Activated CD4-positive, alpha-beta T cell treated with anti-CD3 and anti-CD28 coated beads for 24 hours (primary cell): Measurements from ENCODE around the gene DNM2.
A peak's percentile ranks its signal among the peaks of the same experiment; 100 is the strongest.
"Not testable (repeated sequence)": the region's sequence is repeated elsewhere in the genome, so short reads cannot be mapped to it uniquely, and the experiment has no call there.

ENCODE experiments used
- DNase-seq, 2 donors: peaks; one replicate each; pipeline ENCODE4 v3.0.0-alpha.2; 2020; ENCODE audit warnings: low read depth in 2 of 2

DNM2 gene

GRCh38 chr19:10863107-10863717 is 145.3 kb downstream of the DNM2 start:
- DNase-seq, result no peak

DNA sequence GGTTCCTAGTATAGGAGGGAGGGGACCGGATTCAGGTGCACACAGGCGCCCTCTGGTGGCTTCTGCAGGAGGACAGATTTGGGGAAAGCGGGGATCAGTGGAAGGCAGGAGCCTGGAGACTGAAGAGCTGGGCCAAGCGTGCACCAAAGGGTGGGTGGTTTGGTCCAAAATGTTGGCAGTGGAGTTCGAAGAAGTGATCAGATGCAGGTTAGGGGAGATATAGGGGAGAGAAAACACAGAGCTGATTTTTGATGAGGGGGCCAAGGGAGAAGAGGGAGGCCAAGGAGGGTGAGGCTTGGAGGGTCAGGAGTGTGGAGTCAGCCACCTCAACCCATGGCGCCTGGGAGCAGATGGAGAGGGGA is 146.6 kb downstream of the DNM2 start:
- DNase-seq, result peak; percentile 73 to 84

DNA sequence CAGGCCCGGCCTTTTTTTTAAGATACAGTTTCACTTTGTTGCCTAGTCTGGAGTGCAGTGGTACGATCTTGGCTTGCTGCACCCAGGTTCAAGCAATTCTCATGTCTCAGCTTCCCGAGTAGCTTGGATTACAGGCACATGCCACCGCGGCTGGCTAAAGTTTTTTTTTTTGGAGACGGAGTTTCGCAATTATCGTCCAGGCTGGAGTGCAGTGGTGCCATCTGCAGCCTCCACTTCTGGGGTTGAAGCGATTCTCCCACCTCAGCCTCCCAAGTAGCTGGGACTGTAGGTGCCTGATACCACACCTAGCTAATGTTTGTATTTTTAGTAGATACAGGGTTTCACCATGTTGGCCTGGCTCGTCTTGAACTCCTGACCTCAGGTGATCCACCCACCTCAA is 148.6 kb downstream of the DNM2 start:
- no peak for DNase-seq

GRCh38 chr19:10868872-10869547 is 151.1 kb downstream of the DNM2 start:
- no peak for DNase-seq

DNA sequence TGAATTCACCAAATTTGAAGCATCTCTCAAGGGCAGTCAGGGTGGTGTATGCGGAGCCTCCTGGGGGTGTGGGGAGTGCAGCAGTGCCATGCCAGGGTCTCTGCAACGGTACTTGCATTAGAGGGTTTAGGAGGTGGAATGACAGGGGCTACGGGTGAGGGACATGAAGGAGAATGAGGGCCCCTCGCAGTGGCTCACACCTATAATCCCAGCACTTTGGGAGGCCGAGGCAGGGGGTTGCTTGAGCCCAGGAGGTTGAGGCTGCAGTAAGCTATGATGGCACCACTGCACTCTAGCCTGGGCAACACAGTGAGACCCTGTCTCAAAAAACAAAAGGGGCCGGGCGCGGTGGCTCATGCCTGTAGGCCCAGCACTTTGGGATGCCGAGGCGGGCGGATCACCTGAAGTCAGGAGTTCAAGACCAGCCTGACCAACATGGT is 152.0 kb downstream of the DNM2 start:
- DNase-seq, result not testable (repeated sequence)

- DNase-seq, result no peak
Observed at GRCh38 chr19:10870501-10870954, 152.6 kb downstream of the DNM2 start.

- peak; percentile 98 to 99 for DNase-seq
Observed at GRCh38 chr19:10870955-10871603, 153.2 kb downstream of the DNM2 start, which contains the start of gene CARM1. Gene CARM1, plus strand, starts transcription at chr19:10871553. Its CDS starts 150 bp downstream, at chr19:10871703.

- DNase-seq, result peak; percentile 3 to 15
Observed at GRCh38 chr19:10871711-10872545, 154.0 kb downstream of the DNM2 start.

GRCh38 chr19:10872546-10873107 is 154.7 kb downstream of the DNM2 start:
- DNase-seq, result peak; percentile 12 to 17

DNA sequence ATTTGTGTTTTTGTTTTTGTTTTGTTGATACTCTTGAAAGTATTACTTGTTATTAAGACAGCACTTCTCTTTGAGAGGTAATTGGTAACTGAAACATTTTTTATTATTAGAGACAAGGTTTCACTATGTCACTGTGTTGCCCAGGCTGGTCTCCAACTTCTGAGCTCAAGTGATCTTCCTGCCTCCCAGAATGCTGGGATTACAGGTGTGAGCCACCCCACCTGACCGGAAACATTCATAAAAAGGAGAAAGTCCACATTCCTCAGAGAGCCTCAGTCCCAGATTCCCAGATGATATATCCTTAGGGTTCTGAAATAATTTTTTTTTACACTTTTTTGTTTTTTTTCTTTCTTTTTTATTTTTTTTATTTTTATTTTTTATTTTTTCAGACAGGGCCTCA is 156.1 kb downstream of the DNM2 start:
- no peak for DNase-seq

GRCh38 chr19:10876459-10877240 is 158.8 kb downstream of the DNM2 start:
- no peak for DNase-seq

GRCh38 chr19:10877608-10878007 is 159.7 kb downstream of the DNM2 start:
- DNase-seq, result not testable (repeated sequence)

- no peak for DNase-seq
Observed at GRCh38 chr19:10878253-10878652, 160.4 kb downstream of the DNM2 start.
